Neutrophil (primary cell): Measurements from ENCODE around the gene LDLRAD3.

ENCODE experiments used
- H3K27ac ChIP-seq: fragments of 200-600 bp; sonication (generic); 2 replicates; pipeline ENCODE4 v1.5.1; 2016; ENCODE audit warnings: mild to moderate bottlenecking, moderate library complexity
- H3K27me3 ChIP-seq: fragments of 200-600 bp; sonication (generic); 2 replicates; pipeline ENCODE4 v1.6.0; 2016; ENCODE audit warnings: mild to moderate bottlenecking
- H3K36me3 ChIP-seq: fragments of 200-600 bp; sonication (generic); 2 replicates; pipeline ENCODE4 v1.5.1; 2017
- H3K4me1 ChIP-seq, 2 experiments: fragments of 200-600 bp in 1 of 2; sonication (generic) in 1 of 2; 1 replicate in 1 of 2; 2 replicates in 1 of 2; pipeline versions ENCODE4 v1.5.1 to v1.6.1; 2013 to 2016; ENCODE audit warnings: low read depth in 1 of 2, low read length in 1 of 2, mild to moderate bottlenecking in 1 of 2, moderate library complexity in 1 of 2; ENCODE audit not compliant: control insufficient read depth in 1 of 2, insufficient read depth in 1 of 2
- H3K4me3 ChIP-seq, 2 experiments: fragments of 200-600 bp in 1 of 2; sonication (generic) in 1 of 2; 1 replicate in 1 of 2; 2 replicates in 1 of 2; pipeline ENCODE4 v1.5.1; 2013 to 2016; ENCODE audit warnings: low read depth in 1 of 2, low read length in 1 of 2, mild to moderate bottlenecking in 1 of 2, moderate library complexity in 1 of 2
- H3K9me3 ChIP-seq: fragments of 200-600 bp; sonication (generic); 2 replicates; pipeline ENCODE4 v1.5.1; 2016
- CTCF ChIP-seq: fragments of 200-600 bp; sonication (generic); IDR thresholded peaks from 2 replicates; pipeline ENCODE4 v1.5.1; 2016; ENCODE audit warnings: antibody characterized with exemption

Gene LDLRAD3

GRCh38 chr11:36013950-36014897, 70.4 kb downstream of the LDLRAD3 start:
- Histone ChIP-seq H3K27me3 (no peaks in the 10 kb centered on the region), H3K36me3 (no peaks in the 10 kb centered on the region), H3K9me3 (no peaks in the 10 kb centered on the region), H3K4me3 (no peak overlapping the region), H3K4me1 (peaks cover 0 to 5% of the 10 kb centered on the region in 2 experiments), H3K27ac (no peak overlapping the region)
- no peak for TF ChIP-seq CTCF

GRCh38 chr11:36014898-36015665, 71.2 kb downstream of the LDLRAD3 start:
- Histone ChIP-seq H3K36me3 (no peaks in the 10 kb centered on the region), H3K27ac (no peak overlapping the region), H3K9me3 (no peaks in the 10 kb centered on the region), H3K4me1 (peaks cover 0 to 5% of the 10 kb centered on the region in 2 experiments), H3K4me3 (no peak overlapping the region), H3K27me3 (no peaks in the 10 kb centered on the region)
- no peak for TF ChIP-seq CTCF

GRCh38 chr11:36015799-36016198, 71.9 kb downstream of the LDLRAD3 start:
- no peak overlapping the region for H3K4me3 ChIP-seq
- no peaks in the 10 kb centered on the region for H3K9me3 ChIP-seq
- no peak for TF ChIP-seq CTCF
- H3K4me1 ChIP-seq = peaks cover 0 to 5% of the 10 kb centered on the region in 2 experiments
- H3K36me3 ChIP-seq = no peaks in the 10 kb centered on the region
- H3K27me3 ChIP-seq = no peaks in the 10 kb centered on the region
- no peak overlapping the region for H3K27ac ChIP-seq

GRCh38 chr11:36016263-36016662, 72.4 kb downstream of the LDLRAD3 start:
- no peak for TF ChIP-seq CTCF
- H3K4me1 ChIP-seq = peaks cover 0 to 5% of the 10 kb centered on the region in 2 experiments
- no peak overlapping the region for H3K4me3 ChIP-seq
- H3K27ac ChIP-seq = no peak overlapping the region
- H3K27me3 ChIP-seq = no peaks in the 10 kb centered on the region
- no peaks in the 10 kb centered on the region for H3K36me3 ChIP-seq
- H3K9me3 ChIP-seq = no peaks in the 10 kb centered on the region

GRCh38 chr11:36016709-36017108, 72.8 kb downstream of the LDLRAD3 start:
- no peaks in the 10 kb centered on the region for H3K9me3 ChIP-seq
- H3K4me3 ChIP-seq = no peak overlapping the region
- no peak for TF ChIP-seq CTCF
- H3K36me3 ChIP-seq = no peaks in the 10 kb centered on the region
- peaks cover 0 to 5% of the 10 kb centered on the region in 2 experiments for H3K4me1 ChIP-seq
- no peak overlapping the region for H3K27ac ChIP-seq
- no peaks in the 10 kb centered on the region for H3K27me3 ChIP-seq
